Activated CD8-positive, alpha-beta memory T cell treated with anti-CD3 and anti-CD28 coated beads, Interleukin-2, amount 50 U/mL, for 1 hour (primary cell): ENCODE results near the gene DIRAS1.

Source experiments
- DNase-seq: peaks from one replicate; pipeline ENCODE4 v3.0.0-alpha.2; 2020; ENCODE audit errors: extremely low read depth

Gene DIRAS1

GRCh38 chr19:2720777-2721569 lies at the start of gene DIRAS1:
Gene DIRAS1 (minus strand): TSS chr19:2721372. CDS start chr19:2717806, 3,566 bp downstream.
- DNase-seq = no peak

- no peak for DNase-seq
Observed at GRCh38 chr19:2770055-2771013, 49.2 kb upstream of the DIRAS1 start.

- no peak for DNase-seq
Observed at GRCh38 chr19:2769218-2769617, 48.0 kb upstream of the DIRAS1 start.

GRCh38 chr19:2768365-2769132 lies 47.4 kb upstream of the DIRAS1 start:
- DNase-seq = no peak

GRCh38 chr19:2767688-2768087 lies 46.5 kb upstream of the DIRAS1 start:
- no peak for DNase-seq

GRCh38 chr19:2766594-2767372 lies 45.6 kb upstream of the DIRAS1 start:
- no peak for DNase-seq

GRCh38 chr19:2765376-2765775 lies 44.2 kb upstream of the DIRAS1 start:
- no peak for DNase-seq

GRCh38 chr19:2764945-2765344 lies 43.8 kb upstream of the DIRAS1 start:
- no peak for DNase-seq

- DNase-seq = no peak
Observed at GRCh38 chr19:2763687-2764086, 42.5 kb upstream of the DIRAS1 start.

GRCh38 chr19:2762783-2763496 lies 41.8 kb upstream of the DIRAS1 start:
- DNase-seq = no peak

GRCh38 chr19:2761876-2762782 lies 41.0 kb upstream of the DIRAS1 start:
- DNase-seq = no peak

- no peak for DNase-seq
Observed at GRCh38 chr19:2761309-2761677, 40.1 kb upstream of the DIRAS1 start.

GRCh38 chr19:2759965-2760364 lies 38.8 kb upstream of the DIRAS1 start:
- DNase-seq = no peak

GRCh38 chr19:2759362-2759761 lies 38.2 kb upstream of the DIRAS1 start:
- DNase-seq = no peak

GRCh38 chr19:2758601-2759313 lies 37.6 kb upstream of the DIRAS1 start:
- DNase-seq = no peak

- no peak for DNase-seq
Observed at GRCh38 chr19:2756921-2757881, 36.0 kb upstream of the DIRAS1 start.

GRCh38 chr19:2756477-2756876 lies 35.3 kb upstream of the DIRAS1 start:
- DNase-seq = no peak

- no peak for DNase-seq
Observed at GRCh38 chr19:2755811-2756210, 34.6 kb upstream of the DIRAS1 start.
